Spinal cord (tissue), 10 donors: ENCODE results near the gene ROR1. TPM values are rescaled to one million over a fixed set of nuclear protein-coding genes. Genes with fewer than 3 reads are reported as not detected.

ENCODE experiments used
- DNase-seq, 6 donors: peaks; one replicate each; pipeline versions ENCODE4 v3.0.0 to v3.0.0-alpha.2; 2013 to 2015; ENCODE audit warnings: low spot score in 6 of 6, low read depth in 4 of 6
- H3K27ac ChIP-seq: one replicate; pipeline ENCODE4 v1.5.1; 2013; ENCODE audit warnings: low read depth, low read length, control low read depth
- H3K27me3 ChIP-seq: one replicate; pipeline ENCODE4 v1.6.1; 2013; ENCODE audit warnings: low read length; ENCODE audit not compliant: control insufficient read depth, insufficient read depth
- H3K36me3 ChIP-seq: one replicate; pipeline ENCODE4 v1.6.1; 2013; ENCODE audit warnings: low read length; ENCODE audit not compliant: control insufficient read depth, insufficient read depth
- H3K4me1 ChIP-seq: one replicate; pipeline ENCODE4 v1.6.1; 2013; ENCODE audit warnings: low read length; ENCODE audit not compliant: control insufficient read depth, insufficient read depth
- H3K4me3 ChIP-seq: one replicate; pipeline ENCODE4 v1.5.1; 2013; ENCODE audit warnings: low read depth, low read length, control low read depth
- H3K9me3 ChIP-seq: one replicate; pipeline ENCODE4 v1.6.1; 2013; ENCODE audit warnings: low read length; ENCODE audit not compliant: control insufficient read depth, insufficient read depth
- WGBS: methylation state at CpG from one replicate; pipeline ENCODE4 v1.1.5; 2013; ENCODE audit warnings: missing lambda C conversion rate; ENCODE audit not compliant: insufficient coverage; 5-methylcytosine and 5-hydroxymethylcytosine counted together
- polyA plus RNA-seq, 2 donors: library from polyadenylated mRNA; unstranded; fragments of 120-200 nt; gene quantifications; one replicate each; pipeline ENCODE4 v1.2.1, GENCODE V29; 2013; ENCODE audit not compliant: insufficient read length in 2 of 2
- total RNA-seq, 2 donors: library from RNA; depleted of rRNA in 1 of 2; stranded (reverse); fragments of 120-200 nt in 1 of 2; fragments of >200 nt in 1 of 2; gene quantifications; one replicate each; pipeline versions ENCODE4 v1.2.3 to v1.2.4, GENCODE V29; 2013 to 2014
- donor health status: healthy.

Gene ROR1
- total and polyA plus RNA-seq, 4 donors, result 4.0 to 16.5 (median 7.9) TPM

DNA sequence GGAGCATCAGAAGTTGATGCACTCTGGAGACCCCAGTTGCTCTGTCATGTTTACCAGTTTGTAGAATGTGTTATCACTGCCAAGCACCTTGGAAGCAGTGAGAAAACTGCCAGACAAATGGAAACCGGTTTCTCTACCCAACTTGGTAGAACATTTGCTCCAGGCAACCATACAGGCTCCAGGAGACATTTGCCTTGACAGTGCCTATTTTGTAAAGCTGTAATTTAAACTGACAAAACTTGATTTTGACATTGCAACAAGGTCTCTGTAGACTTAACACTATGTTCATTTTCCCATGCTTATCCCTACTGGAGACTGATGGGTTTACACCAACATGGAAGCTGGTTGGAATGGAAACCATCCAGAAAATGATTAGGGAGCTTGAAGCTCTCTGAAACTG is 97.6 kb downstream of the ROR1 start:
- WGBS, result 89% methylated on average over 1 of the region's 1 CpG
- no peak overlapping the region for H3K27ac ChIP-seq
- H3K36me3 ChIP-seq, result no peaks in the 10 kb centered on the region

GRCh38 chr1:63873751-63874150 is 99.9 kb downstream of the ROR1 start:
- no peaks in the 10 kb centered on the region for H3K36me3 ChIP-seq
- no CpG with 5 or more reads among the region's 3 CpGs for WGBS
- H3K4me1 ChIP-seq, result no peaks in the 10 kb centered on the region
- DNase-seq, result no peak
- no peaks in the 10 kb centered on the region for H3K9me3 ChIP-seq
- H3K4me3 ChIP-seq, result no peak overlapping the region
- H3K27me3 ChIP-seq, result no peaks in the 10 kb centered on the region
- no peak overlapping the region for H3K27ac ChIP-seq

More for the DNA sequence above, 97.6 kb downstream of the ROR1 start:
- no peak overlapping the region for H3K4me3 ChIP-seq
- no peaks in the 10 kb centered on the region for H3K4me1 ChIP-seq
- no peaks in the 10 kb centered on the region for H3K27me3 ChIP-seq
- DNase-seq, result no peak
- H3K9me3 ChIP-seq, result no peaks in the 10 kb centered on the region

- Histone ChIP-seq H3K9me3 (no peaks in the 10 kb centered on the region), H3K27me3 (no peaks in the 10 kb centered on the region), H3K4me3 (no peak overlapping the region), H3K36me3 (no peaks in the 10 kb centered on the region), H3K27ac (no peak overlapping the region), H3K4me1 (no peaks in the 10 kb centered on the region)
- WGBS, result no CpG with 5 or more reads among the region's 1 CpG
- no peak for DNase-seq
These were observed 100.6 kb downstream of the ROR1 start for GRCh38 chr1:63874278-63874880.

DNA sequence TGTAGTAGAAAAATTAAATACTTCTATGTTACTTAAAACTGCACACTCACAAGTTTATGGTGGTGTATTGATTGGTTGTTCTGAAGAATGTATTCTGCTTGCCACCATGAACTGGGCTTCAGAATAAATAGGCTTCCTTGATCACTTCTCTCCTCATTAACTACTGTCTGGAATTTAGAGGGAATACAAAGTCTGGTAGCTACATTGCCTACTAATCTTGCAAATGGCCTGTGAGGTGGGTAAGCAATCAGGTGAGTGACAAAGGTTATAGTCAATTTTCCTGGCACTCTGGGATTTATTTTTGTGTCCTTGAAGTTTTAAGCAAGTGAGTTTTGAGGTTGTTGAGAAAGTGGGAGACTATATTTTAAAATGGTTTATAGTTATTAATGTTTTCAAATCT is 101.8 kb downstream of the ROR1 start:
- Histone ChIP-seq H3K9me3 (no peaks in the 10 kb centered on the region), H3K27me3 (no peaks in the 10 kb centered on the region), H3K27ac (no peak overlapping the region), H3K4me1 (no peaks in the 10 kb centered on the region), H3K36me3 (no peaks in the 10 kb centered on the region), H3K4me3 (no peak overlapping the region)
- DNase-seq, result no peak

DNA sequence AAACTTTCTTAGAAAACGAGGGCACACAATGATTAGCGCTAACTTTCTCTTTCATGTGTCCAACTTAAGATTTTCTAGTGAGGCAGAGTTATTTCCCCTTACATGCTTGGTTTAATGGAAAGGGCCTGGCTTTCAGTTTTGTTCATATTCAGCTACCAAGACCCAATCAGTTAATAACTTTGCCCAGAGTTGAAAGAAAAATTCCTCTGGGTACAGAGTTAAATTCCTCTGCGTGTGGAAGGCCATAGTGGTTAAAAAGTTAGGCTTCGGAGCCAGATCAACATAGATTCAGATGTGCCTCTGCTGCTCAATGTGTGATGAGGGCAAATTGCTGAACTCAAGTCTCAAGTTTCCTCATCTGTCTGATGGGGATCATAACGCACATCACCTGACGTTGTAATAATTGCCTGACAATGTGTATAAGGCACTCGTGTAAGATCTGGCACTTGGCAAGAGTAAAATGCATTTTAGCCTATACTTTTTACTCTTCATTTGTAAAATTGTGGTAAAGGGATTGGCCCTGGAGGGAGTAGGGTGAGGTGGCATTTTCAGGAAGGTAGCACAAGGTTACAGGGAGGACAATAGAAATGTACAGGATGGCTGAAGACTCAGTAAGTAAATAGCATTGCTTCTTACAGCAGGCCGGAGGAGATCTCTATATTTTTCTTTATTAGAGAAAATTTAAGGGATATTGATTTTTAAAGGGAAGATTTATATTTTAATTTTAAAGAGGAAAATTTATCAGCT is 103.4 kb downstream of the ROR1 start:
- 90% methylated on average over 4 of the region's 8 CpGs for WGBS

DNA sequence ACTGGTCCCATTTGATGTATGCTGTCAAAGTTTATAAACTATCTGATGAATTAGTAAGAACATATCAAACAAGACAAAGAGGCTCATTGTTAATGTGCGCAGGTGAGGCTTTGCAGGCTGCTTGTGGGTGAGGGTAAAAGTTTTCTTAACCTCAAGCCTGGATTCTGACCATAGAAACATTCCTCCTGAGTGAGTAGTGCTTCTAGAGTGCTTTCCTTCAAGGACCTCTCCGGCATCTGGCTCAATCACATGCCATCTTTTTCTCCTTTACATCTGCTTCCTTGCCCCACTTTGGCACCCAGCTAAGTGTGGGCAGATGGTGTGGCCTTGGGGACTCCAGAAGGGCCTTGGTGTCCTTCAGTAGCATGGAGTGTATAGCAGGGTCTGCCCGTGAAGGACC is 104.0 kb downstream of the ROR1 start:
- no peak overlapping the region for H3K4me3 ChIP-seq
- H3K4me1 ChIP-seq, result no peaks in the 10 kb centered on the region
- no CpG with 5 or more reads among the region's 3 CpGs for WGBS
- no peak overlapping the region for H3K27ac ChIP-seq
- H3K9me3 ChIP-seq, result no peaks in the 10 kb centered on the region
- DNase-seq, result no peak
- no peaks in the 10 kb centered on the region for H3K27me3 ChIP-seq
- no peaks in the 10 kb centered on the region for H3K36me3 ChIP-seq

More for the DNA sequence above, 103.4 kb downstream of the ROR1 start:
- Histone ChIP-seq H3K27me3 (no peaks in the 10 kb centered on the region), H3K4me3 (no peak overlapping the region), H3K36me3 (no peaks in the 10 kb centered on the region), H3K27ac (no peak overlapping the region), H3K9me3 (no peaks in the 10 kb centered on the region), H3K4me1 (no peaks in the 10 kb centered on the region)
- DNase-seq, result no peak

DNA sequence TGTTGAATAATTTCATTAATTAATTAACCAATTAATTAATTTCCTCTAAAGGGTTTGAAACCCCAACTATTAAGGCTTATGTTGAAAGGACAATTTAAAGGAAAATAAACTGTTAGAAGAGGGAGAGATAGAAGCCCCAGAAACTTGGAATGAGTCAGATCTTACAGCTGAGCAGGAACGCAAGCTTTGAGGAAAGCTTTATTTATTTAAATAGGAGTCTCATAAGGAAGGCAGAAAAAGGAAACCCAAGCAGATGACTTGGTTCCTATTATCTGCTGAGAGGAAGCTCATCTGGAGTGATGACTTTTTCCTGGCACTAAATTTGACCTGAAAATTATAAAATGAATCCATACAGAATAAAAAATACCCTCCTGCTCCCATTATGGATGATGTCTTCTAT is 105.1 kb downstream of the ROR1 start:
- no peak overlapping the region for H3K27ac ChIP-seq
- no peaks in the 10 kb centered on the region for H3K4me1 ChIP-seq
- DNase-seq, result no peak
- H3K36me3 ChIP-seq, result no peaks in the 10 kb centered on the region
- no peaks in the 10 kb centered on the region for H3K27me3 ChIP-seq
- H3K9me3 ChIP-seq, result no peaks in the 10 kb centered on the region
- H3K4me3 ChIP-seq, result no peak overlapping the region
- 0% methylated on average over 1 of the region's 1 CpG for WGBS

DNA sequence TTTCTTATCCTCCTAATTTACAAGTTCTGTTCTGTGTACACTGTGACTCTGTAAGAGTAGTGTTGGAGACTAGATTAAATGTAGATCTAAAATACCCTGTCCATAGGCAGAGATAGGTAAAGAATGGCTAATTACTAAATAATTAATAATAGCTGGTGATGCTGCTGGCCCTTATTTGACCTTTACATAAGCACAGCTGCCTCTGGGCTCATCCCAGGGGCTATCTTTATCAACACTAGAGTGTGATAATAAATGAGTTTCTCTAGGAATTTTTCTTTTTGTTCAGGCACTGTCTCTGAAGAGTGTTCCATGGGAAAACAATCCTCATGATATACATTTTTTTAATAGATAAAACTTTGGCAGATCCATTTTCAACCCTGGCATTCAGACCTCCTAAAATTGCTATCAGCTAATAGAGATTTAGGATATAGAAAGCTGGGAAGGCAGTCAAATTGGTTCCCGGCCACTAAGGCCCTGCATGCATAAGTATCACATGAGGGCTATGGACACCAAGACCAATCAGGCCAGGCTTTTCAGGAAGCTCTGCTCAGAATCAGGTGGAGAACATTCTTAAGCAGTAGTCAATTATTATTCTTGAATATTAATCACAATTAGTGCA is 107.2 kb downstream of the ROR1 start:
- no peak overlapping the region for H3K27ac ChIP-seq
- no CpG with 5 or more reads among the region's 1 CpG for WGBS
- H3K36me3 ChIP-seq, result no peaks in the 10 kb centered on the region
- H3K9me3 ChIP-seq, result no peaks in the 10 kb centered on the region
- H3K4me1 ChIP-seq, result no peaks in the 10 kb centered on the region
- H3K4me3 ChIP-seq, result no peak overlapping the region
- DNase-seq, result no peak
- no peaks in the 10 kb centered on the region for H3K27me3 ChIP-seq

DNA sequence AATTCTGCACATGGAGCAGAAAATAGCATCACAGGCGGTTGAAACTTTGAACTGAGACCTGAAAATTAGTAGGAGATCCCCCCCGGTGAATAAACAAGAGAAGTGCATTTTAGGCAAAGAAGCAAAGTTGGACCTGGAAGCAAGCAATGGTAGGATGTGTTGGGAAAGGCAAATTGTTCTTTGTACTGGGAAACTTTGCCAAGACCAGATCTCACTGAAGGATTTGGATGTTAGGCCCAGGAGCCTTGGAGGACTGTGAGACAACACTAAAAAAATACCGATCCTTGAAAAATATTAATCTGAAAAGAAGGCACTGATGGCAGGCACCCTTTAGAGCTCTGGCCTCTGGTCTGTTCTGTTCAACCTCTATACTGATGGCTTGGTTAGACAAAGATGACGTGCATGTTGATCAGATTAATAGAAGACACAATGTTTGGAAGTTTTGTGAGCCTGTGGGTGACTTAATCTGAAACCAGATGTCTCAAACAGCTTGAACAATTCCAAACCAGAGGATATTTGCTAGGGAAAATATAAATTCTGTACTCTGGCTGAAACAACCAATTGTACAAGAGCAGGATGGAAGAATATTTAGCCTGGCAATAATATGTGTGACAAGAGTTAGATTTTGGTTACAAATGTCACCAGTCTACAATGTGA is 108.4 kb downstream of the ROR1 start:
- WGBS, result 95% methylated on average over 4 of the region's 4 CpGs
- Histone ChIP-seq H3K27ac (no peak overlapping the region), H3K36me3 (no peaks in the 10 kb centered on the region), H3K9me3 (no peaks in the 10 kb centered on the region), H3K4me3 (no peak overlapping the region), H3K27me3 (no peaks in the 10 kb centered on the region), H3K4me1 (no peaks in the 10 kb centered on the region)
- DNase-seq, result no peak
